ENCODE data around the gene DNAH2. TPM values are rescaled to one million over a fixed set of nuclear protein-coding genes. Genes with fewer than 3 reads are reported as not detected.

Gene DNAH2
- total and polyA plus RNA-seq, 2 of the 13 experiments (the other 11 are each of a cell fraction or from before 2014, with no cell fraction given) = not detected

DNA sequence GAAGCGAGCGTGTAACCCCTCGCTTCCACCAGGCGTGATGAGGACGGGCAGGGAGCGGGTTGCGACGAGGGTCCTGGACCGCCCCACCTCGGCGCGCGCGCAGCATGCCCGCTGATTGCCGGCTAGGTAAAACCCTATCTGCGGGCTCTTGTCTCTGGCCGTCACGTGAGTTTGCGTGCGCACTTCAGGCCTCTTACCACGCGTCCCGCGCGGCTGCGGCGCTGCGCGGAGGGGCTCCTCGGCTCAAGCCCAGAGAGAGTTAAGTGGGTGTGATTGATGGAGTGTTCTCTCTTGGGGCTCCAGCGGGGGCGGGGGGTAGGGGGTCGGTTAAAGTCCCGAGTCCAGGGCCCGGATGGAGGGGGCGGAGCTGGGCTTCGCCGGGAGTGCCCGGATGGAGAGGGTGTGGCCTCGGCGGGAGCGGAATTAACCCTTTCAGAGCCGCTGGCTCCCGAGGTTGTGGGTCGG, 124.4 kb downstream of the DNAH2 start (continued):
- TF ChIP-seq GTF2F1 (IDR thresholded peaks at IDR 0.05; ENCODE audit: low read length) (no peak), MXI1 (IDR thresholded peaks at IDR 0.05; ENCODE audit: borderline replicate concordance, low read depth, low read length) (no peak; the same call in 2 of the 3 replicates), ZNF7 (CRISPR knock-in tag; IDR thresholded peaks at IDR 0.05) (no peak), ZNF232 (CRISPR knock-in tag; IDR thresholded peaks at IDR 0.05; ENCODE audit: borderline replicate concordance) (no peak), ZSCAN29 (CRISPR knock-in tag; conservative IDR thresholded peaks at IDR 0.05) (no peak), ZNF737 (CRISPR knock-in tag; IDR thresholded peaks at IDR 0.05; ENCODE audit: borderline replicate concordance) (no peak), ZFYVE20 (CRISPR knock-in tag; IDR thresholded peaks at IDR 0.05; ENCODE audit: borderline replicate concordance, low read depth) (no peak), SAFB2 (CRISPR knock-in tag; IDR thresholded peaks at IDR 0.05; ENCODE audit: borderline replicate concordance, low read depth) (peak; percentile 27; the same call in 1 of the 2 replicates), NRL (CRISPR knock-in tag; IDR thresholded peaks at IDR 0.05; ENCODE audit: borderline replicate concordance) (no peak; the same call in 1 of the 2 replicates), ZNF564 (CRISPR knock-in tag; IDR thresholded peaks at IDR 0.05) (no peak), STAG1 (CRISPR knock-in tag; IDR thresholded peaks at IDR 0.05) (no peak), NFIB (CRISPR knock-in tag; IDR thresholded peaks at IDR 0.05; ENCODE audit: borderline replicate concordance) (no peak), ZNF850 (CRISPR knock-in tag; conservative IDR thresholded peaks at IDR 0.05) (no peak), SP5 (CRISPR knock-in tag; IDR thresholded peaks at IDR 0.05; ENCODE audit: borderline replicate concordance, low read depth) (peak; percentile 27; the same call in 1 of the 2 replicates), ZNF251 (CRISPR knock-in tag; IDR thresholded peaks at IDR 0.05) (no peak), SRY (CRISPR knock-in tag; IDR thresholded peaks at IDR 0.05) (peak; percentile 10; the same call in 1 of the 2 replicates), PLRG1 (conservative IDR thresholded peaks at IDR 0.05) (no peak)
- TF ChIP-seq, protein P1, sequence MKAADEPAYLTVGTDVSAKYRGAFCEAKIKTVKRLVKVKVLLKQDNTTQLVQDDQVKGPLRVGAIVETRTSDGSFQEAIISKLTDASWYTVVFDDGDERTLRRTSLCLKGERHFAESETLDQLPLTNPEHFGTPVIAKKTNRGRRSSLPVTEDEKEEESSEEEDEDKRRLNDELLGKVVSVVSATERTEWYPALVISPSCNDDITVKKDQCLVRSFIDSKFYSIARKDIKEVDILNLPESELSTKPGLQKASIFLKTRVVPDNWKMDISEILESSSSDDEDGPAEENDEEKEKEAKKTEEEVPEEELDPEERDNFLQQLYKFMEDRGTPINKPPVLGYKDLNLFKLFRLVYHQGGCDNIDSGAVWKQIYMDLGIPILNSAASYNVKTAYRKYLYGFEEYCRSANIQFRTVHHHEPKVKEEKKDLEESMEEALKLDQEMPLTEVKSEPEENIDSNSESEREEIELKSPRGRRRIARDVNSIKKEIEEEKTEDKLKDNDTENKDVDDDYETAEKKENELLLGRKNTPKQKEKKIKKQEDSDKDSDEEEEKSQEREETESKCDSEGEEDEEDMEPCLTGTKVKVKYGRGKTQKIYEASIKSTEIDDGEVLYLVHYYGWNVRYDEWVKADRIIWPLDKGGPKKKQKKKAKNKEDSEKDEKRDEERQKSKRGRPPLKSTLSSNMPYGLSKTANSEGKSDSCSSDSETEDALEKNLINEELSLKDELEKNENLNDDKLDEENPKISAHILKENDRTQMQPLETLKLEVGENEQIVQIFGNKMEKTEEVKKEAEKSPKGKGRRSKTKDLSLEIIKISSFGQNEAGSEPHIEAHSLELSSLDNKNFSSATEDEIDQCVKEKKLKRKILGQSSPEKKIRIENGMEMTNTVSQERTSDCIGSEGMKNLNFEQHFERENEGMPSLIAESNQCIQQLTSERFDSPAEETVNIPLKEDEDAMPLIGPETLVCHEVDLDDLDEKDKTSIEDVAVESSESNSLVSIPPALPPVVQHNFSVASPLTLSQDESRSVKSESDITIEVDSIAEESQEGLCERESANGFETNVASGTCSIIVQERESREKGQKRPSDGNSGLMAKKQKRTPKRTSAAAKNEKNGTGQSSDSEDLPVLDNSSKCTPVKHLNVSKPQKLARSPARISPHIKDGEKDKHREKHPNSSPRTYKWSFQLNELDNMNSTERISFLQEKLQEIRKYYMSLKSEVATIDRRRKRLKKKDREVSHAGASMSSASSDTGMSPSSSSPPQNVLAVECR (CRISPR knock-in tag; IDR thresholded peaks at IDR 0.05; ENCODE audit: borderline replicate concordance) = peak; percentile 87
- TF ChIP-seq, protein P2, sequence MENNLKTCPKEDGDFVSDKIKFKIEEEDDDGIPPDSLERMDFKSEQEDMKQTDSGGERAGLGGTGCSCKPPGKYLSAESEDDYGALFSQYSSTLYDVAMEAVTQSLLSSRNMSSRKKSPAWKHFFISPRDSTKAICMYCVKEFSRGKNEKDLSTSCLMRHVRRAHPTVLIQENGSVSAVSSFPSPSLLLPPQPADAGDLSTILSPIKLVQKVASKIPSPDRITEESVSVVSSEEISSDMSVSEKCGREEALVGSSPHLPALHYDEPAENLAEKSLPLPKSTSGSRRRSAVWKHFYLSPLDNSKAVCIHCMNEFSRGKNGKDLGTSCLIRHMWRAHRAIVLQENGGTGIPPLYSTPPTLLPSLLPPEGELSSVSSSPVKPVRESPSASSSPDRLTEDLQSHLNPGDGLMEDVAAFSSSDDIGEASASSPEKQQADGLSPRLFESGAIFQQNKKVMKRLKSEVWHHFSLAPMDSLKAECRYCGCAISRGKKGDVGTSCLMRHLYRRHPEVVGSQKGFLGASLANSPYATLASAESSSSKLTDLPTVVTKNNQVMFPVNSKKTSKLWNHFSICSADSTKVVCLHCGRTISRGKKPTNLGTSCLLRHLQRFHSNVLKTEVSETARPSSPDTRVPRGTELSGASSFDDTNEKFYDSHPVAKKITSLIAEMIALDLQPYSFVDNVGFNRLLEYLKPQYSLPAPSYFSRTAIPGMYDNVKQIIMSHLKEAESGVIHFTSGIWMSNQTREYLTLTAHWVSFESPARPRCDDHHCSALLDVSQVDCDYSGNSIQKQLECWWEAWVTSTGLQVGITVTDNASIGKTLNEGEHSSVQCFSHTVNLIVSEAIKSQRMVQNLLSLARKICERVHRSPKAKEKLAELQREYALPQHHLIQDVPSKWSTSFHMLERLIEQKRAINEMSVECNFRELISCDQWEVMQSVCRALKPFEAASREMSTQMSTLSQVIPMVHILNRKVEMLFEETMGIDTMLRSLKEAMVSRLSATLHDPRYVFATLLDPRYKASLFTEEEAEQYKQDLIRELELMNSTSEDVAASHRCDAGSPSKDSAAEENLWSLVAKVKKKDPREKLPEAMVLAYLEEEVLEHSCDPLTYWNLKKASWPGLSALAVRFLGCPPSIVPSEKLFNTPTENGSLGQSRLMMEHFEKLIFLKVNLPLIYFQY (CRISPR knock-in tag; IDR thresholded peaks at IDR 0.05; ENCODE audit: borderline replicate concordance) = peak; percentile 64; the same call in 1 of the 2 replicates
- TF ChIP-seq, protein P3, sequence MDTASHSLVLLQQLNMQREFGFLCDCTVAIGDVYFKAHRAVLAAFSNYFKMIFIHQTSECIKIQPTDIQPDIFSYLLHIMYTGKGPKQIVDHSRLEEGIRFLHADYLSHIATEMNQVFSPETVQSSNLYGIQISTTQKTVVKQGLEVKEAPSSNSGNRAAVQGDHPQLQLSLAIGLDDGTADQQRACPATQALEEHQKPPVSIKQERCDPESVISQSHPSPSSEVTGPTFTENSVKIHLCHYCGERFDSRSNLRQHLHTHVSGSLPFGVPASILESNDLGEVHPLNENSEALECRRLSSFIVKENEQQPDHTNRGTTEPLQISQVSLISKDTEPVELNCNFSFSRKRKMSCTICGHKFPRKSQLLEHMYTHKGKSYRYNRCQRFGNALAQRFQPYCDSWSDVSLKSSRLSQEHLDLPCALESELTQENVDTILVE (CRISPR knock-in tag; IDR thresholded peaks at IDR 0.05) = no peak
